HG03442 (cell line): ENCODE measurements around the gene BRD1.
A peak's percentile ranks its signal among the peaks of the same experiment; 100 is the strongest.
"Not testable (repeated sequence)": the region's sequence is repeated elsewhere in the genome, so short reads cannot be mapped to it uniquely, and the experiment has no call there.

Experiments used
- ATAC-seq: cut with Tn5 transposase; IDR thresholded peaks from one replicate; pipeline ENCODE4 v1.9.1; 2021; ENCODE audit warnings: mild to moderate bottlenecking, moderate library complexity; ENCODE audit not compliant: unreplicated experiment

BRD1 gene

DNA sequence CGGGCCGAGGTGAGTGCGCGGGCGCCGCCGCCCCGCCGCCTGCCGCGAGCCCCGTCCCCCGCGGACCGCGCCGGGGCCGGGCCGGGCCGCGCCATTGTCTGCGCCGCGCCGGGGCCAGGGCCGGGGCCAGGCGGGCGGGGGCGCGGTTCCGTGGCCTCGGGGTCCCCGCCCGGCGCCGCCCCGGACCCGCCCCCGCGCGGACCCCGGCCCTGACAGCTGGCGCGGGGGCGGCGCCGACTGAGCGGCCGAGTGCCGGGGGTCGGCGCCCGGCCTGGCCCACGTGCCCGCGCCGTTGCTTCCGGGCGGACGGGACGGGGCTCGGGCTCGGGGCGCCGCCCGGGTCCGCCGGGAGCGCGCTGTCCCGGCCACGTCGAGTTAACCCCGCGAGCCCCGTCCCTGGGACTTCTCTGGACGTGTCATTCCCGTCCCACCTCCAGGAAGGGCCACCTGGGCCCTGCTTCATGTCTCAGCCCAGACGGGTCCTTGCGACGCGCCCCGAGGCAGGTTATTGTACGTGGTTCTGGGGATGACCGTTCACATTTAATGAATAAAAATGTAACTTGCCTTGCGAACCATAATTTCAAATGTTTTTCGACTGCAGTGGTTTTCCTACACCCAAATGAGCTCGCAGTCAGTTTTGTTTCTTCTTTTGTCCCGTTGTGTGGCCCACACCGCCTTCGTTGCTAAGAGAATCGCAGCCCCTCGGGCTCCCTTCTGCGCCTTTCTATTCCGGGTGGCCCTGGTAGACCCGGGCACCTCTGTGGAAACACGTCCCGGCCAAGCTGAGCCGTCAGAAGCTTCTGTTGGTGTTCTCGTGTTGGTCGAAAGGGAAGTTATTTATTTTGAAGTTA lies 26.5 kb upstream of the BRD1 start:
- ATAC-seq, result peak; percentile 5

DNA sequence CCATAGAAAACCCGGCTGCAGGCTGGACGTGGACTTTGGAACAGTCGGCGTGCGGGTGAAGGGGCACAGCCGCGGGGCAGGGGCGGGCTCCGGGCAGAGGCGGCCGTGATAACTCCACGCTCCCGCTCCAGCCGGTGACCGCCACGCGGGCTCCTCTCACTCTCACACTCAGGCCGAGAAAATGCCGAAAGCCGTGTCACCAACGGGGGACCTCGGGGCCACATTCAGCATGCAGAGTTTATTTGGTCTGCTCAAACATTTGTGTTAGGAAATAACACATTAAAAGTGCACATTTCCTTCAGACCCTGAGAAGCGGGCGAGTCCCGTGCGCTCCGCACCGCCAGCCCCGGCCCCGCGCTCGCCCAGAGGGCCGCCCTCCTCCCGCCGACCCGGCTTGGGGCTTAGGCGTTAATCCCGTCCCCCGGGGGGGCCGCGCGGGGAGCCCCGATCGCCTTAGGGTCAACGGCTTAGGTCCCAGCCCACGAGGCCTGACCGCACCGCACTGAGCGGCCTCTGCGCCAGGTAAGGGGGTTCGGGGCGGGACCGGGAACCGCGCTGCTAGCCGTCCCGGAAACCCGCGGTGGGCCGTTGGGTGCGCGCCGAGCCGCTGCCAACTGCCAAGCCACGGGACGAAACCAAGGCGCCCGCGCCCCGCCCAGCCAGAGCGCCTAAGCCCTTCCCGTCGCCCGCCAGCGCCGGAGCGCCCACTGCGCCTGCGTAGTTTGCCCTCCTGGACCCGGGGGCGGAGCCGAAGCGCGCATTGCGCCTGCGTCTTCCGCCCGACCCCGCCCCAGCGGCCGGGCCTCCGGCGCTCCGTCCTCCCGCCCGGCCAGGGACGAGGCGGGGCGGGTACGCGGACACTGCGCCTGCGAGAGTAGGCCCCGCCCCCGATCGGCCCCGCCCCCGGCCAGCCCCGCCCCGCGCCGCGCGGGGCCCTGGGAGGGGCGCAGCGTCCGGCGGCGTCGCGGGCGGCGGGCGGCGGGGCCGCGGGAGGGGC lies 25.5 kb upstream of the BRD1 start, which contains the start of gene ZBED4:
Gene ZBED4 (plus strand): TSS at position 947 of the 997 bp plus-strand sequence. CDS start 29,819 bp downstream, outside the sequence.
- peak; percentile 70 for ATAC-seq

DNA sequence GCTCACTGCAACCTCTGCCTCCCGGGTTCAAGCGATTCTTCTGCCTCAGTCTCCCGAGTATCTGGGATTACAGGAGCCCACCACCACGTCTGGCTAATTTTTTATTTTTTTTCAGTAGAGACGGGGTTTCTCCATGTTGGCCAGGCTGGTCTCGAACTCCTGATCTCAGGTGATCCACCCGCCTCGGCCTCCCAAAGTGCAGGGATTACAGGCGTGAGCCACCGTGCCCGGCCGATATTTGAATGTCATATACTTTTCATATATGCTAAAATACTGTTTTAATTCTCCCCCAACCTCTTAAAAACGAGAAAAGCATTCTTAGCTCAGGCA lies 24.9 kb upstream of the BRD1 start:
- not testable (repeated sequence) for ATAC-seq

DNA sequence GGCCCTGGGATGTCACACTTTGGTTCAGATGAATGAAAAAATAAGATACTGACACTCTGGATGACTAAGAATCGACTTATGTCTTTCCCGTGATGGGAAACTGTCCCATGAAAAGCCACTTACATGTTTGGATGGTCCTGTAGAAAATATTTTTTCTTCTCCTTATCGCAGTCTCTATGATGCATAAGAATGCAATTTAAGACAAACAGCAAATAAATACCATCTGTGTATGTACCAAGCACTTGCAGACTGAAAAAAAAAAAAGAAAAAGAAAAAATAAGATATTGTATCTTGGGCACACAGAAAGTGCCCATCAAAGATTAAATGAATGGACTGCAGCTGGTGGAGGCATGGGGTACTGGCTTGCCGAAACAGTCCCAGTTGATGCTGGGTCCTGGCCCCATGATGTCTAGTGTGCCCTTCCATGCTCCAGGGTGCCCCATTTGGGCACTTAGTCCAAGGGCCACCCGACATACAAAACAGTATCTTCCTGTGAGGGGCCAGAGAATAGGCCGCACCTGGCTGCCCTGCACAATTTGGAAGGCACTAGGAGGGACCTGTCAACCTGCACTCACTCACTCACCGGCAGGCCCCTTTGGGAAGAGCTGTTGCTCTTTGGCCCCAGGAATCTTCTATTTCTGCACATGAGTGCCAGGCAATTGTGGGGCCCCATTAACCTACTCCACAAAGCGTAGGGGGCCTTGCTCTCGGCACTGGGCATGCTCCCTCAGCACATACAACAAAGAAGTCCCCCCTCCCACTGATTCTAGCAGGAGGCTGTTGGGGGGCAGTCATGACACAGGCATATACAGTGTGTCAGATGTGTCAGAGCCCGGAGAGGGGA lies 23.5 kb upstream of the BRD1 start:
- ATAC-seq, result no peak

DNA sequence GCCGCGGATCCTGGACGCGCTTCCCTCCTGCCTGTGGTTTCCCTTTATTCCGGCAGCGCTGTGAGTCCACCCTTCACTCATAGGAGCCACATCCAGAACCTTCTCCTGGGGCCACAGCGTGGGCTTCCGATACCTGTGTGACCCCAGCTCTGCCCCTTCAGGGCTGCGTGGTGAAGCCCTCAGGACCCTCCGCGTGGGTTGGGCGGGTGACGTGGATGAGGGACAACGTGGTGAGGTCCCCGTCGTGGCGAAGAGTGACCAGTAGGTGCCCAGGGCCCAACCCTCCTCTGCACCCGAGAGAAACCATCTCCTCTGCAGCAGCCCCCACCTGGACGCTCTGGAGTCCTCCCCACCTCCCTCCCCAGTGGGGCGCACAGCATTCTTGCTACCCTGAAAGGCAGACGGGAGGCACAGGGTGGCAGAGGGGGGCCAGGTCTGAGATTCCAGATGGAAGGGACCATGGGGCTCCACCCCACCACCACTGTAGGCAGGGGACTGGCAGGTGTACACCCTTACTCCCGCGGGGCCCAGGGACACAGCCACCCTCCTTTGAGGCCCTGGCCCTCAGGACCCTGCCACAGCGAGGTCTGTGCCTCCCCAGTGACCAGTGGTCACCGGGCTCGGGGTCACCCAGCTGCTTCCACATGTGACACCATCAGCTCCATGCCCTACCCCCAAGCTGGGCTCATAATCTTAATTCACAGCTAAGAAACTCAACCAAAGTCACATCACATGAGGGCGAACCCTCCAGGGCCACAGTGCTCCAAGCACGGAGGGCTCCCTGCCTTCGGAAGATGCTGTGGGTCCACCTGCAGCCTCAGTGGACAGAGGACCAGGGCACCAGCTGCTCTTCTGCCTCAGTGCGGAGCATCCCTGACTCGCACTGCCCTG lies 22.6 kb upstream of the BRD1 start:
- ATAC-seq, result no peak

DNA sequence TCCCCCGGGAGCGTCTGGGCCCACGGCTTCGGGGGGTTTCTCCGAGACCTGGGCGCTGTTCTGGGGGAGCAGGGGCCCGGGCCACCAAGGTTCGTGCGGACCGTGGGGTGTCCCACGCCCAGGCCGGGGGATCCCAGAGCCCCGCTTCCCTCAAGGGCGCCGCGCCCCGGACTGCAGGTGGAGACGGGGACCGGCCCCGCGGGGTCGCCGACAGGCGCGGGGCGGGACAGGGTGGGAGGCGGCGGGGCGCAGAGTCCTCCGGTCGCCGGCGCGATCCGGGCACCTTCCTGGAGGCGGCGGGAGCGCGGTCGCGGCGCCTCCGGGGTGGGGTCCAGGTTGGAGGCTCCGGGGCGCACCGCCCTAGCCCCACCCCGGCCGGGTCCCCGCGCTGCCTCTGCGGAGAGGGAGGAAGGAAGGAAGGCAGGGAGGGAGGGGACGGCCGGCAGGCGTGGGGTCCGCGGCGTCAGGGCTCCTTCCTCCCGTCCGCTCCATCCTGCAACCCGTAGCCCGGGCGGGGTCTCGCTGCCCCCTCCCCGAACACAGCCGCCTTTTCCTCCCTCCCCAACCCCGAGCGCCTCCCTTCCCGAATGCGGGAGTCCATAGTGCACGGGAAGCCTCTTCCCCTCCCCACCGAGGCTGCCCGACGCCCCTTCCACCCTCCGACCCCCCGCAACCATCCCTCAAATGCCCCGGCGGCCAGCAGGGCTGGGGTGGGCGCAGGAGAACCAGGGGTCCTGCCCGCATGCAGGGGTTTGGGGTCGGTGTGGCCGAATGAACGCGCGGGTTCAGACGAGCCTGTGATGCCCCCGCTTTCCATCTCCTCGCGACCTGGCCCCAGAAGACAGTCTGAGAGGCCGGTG lies 21.7 kb upstream of the BRD1 start:
- no peak for ATAC-seq

DNA sequence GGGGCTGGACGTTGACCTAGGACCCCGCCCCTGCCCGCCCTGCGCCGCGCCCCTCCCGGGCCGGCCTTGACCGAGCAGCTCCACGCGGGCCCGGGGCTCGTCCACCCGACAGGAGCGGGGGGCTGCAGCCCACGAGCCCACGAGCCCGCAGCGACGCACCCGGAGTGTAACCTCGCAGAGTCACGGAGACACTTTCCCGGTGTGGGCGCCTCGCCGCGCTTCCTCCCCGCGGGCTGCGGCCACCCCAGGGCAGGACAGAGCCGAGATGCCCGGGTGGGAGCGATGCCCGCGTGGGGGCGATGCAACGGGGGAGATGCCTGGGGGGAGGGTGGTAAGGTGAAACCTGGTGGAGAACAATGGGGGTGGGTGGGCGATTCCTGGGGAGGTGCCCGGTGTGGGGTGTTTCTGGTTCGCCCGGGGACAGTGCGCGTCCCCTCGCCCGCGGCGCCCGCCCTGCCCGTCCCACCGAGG lies 21.1 kb upstream of the BRD1 start:
- ATAC-seq, result no peak

DNA sequence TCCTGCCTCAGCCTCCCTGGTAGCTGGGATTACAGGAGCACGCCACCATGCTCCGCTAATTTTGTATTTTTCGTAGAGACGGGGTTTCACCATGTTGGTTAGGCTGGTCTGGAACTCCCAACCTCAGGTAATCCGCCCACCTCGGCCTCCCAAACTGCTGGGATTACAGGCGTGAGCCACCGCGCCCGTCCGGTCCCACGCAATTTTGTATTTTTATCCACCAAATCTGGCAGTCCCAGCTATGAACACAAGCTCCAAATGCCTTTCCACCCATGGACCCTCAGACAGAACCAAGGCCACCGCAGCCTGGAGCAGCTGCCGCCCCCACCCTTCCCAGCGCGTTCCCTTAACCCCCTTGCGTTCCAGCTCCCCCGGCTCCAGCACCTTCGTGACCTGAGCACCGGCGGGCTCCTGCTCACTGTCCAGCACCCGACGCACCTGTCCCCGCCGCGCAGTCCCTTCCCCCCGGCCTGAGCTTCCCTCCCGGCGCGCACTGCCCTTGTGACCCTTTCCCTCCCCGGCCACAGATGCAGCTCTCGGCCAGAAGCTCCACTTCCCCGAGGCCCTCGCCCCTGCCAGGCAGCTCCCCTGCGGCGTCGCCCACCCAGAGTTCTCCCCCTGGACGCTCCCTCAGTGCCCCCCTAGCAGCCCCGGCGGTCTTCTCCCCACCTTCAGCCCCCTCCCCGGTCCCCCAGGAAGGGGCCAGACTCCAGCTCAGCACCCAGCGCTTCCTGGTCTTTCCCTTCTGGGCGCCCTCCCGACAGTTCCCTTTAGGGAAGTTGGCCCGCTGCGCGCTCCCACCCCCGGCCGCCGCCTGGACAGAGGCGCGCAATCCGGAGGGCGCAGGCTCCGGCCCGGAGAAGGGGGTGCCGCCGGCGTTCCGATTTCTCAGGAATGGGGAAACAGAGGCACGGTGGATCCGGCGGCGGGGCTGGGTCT lies 20.3 kb upstream of the BRD1 start:
- ATAC-seq, result no peak

DNA sequence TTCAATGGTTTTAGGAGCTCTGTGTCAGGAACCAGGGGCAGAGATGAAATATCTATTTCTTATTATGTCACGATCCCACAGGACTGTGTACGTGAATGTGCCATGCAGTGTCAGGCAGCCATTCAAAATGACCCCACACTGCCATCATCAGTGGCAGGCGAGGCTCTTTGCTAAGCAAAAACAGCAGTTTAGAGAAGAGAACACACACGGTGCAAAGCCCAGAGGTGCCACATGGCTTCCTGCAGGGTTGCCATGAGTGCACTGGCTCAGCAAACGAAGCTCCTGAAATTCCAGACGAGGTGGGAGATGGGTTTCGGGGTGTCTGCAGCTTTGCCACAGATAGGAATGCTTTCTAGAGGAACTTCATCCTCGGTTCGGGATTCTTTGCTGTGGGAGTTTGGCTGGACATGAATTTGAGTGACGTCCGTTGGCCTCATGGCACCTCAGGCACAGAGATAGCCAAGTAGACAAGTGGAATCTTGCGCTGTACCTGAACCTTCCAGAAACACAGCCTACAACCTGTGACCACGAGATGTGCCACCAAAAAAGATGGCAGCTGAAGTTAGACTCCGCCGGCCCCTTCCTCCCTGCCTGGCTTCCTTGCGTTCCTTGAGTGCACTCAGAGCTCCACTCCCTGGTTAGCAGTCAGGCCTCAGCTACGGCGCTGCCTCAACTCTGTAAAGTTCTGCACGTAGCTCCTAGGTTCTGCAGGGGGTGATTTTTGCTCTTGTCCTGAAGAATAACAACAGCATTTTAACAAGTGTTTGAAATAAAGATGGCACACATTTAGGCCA lies 18.2 kb upstream of the BRD1 start:
- no peak for ATAC-seq

DNA sequence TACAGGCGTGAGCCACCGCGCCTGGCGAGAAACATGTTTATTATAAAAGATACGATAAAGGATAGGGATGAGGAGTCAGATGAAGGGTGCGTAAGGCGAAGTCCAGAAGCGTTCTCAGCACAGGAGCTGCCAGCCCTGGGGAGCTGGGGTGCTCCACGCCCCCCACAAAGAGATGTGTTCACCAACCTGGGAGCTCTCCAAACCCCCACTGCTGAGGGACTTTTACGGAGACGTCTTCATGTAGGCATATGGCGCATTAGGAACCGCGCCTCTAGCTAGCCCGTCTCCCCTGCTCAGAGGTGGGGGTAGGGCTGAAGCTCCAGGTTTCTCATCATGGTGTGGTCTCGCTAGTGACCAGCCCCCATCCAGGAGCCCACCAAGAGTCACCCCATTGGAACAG lies 17.6 kb upstream of the BRD1 start:
- ATAC-seq, result no peak

DNA sequence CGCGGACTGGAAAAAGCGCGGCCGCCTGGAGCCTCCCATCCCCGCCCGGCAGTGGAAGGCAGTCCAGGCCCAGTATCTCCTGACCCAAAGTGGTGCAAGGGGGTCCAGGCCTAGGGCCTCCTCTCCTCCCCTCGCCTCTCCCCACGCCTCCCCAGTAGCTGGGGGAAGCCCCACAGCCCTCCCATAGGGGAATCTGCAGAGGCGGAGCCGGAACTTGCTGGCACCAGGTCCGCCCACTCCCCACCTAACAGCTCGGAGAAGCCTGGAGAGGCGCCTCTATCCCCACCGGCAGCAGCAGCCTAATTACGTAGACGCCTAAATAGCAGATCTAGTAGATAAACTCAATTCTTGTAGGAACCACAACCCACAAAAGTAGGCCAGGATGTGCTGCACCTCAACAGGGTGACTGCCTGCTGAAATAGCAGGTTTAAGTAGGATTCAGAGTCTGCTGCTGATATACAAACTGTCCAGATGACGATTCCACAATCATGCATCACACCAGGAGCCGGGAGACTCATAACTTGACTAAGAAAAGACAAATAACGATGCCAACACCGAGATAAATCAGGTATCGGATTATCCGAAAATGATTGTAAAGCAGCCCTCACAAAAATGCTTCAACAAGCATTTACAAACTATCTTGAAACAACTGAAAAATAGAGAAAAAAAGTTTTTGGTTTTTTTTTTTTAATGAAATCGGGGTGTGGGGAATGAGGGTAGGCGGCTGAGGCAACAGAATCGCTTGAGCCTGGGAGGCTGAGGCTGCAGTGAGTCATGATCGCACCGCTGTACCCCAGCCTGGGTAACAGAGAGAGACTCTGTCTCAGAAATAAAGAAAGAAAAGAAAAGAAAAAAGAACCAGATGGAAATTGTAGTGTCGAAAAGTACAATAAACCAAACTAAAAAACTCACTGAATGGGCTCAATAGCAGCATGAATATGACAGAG lies 11.4 kb upstream of the BRD1 start:
- ATAC-seq, result no peak

DNA sequence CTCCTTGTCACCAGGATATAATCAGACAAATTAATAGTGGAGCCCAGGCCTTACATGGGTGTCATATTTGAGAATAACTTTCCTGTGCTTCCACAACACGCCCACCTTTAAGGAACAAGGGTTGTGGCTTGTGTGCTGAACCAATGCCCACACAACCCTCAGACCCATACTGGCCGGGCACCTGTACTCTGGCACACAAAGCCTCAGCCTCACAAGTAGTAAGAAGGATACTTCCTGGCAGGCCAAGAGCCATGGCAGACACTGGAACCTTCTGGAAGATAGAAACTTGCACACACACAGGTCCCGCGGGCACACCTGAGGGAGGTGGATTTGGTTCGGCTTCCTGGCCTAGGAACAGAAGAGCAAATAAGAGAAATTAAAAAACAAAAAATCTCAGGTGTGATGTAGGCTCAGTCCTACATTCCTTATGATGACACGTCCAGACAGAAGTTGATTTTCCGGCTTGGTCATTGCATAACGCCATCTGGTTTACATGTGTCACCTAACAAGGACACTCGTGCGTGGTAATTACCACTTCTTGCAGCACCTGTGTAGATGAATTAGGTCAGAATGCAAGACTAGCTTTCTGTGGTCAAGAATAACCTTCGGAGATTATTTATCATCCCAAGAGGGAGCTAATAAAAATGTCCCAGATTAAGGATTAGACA lies 5.8 kb upstream of the BRD1 start:
- no peak for ATAC-seq

DNA sequence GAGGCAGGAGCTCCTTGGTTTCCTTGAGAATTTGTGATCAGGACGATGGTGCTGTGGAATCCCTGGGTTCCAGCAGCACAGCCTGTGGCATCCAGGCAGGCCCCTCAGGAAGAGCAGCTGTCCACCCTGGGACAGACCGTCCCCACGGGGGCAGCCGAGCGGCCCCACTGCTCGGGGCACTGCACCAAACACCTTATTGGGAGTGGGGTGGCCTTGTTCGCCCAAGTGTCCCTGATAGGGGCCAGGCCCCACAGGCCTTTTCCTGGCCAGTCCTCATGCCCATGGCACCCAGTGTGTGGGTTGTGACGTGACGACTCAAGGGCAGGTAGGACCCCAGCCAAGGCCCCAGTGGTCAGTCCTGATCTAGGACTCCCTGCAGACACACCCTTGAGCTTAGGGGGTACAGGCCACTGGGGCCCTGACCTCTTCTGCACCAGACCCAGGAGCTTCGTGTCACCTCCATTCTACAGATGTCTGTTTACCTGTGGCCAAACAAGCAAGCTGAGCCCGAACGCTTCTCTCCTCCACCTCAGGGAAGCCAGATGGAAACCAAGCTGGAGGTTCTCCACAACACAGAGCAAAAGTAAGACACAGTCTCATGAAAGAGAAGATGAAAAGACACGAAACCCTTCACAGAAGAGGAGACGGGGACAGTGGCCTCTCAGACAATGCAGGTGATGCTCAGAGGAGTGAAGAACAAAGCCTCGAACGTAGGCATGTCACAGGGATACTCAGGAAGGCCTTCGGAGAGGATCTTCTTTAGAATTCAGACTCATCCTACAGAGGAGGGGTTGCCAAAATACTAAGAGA lies 1.6 kb upstream of the BRD1 start:
- no peak for ATAC-seq

DNA sequence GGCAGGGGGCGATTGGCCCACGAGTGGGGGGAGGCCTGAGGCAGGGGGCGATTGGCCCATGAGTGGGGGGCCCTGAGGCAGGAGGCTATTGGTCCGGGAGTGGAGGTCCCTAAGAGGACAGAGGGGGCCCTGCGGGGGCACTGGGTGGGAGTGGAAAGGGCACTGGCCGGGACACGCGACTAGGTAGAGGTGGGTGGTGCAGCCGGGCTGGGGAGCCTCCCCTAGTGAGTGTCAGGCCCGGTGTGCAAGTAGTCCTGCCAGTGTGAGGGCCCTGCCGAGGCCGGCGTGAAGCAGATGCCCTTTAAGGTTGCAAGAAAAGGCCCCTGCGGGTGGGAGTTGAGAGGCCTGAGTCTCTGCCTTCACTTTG lies 909 bp upstream of the BRD1 start:
- ATAC-seq, result no peak
